GM12892 (cell line): ENCODE results near the gene ZNRF1.

Source experiments
- POLR2A ChIP-seq: IDR thresholded peaks from 2 replicates; pipeline ENCODE4 v1.6.1; 2011; ENCODE audit warnings: low read depth, low read length, control low read depth
- POLR2AphosphoS5 ChIP-seq: IDR thresholded peaks from 2 replicates; pipeline ENCODE4 v1.6.1; 2011; ENCODE audit warnings: low read depth, low read length, control low read depth

DNA sequence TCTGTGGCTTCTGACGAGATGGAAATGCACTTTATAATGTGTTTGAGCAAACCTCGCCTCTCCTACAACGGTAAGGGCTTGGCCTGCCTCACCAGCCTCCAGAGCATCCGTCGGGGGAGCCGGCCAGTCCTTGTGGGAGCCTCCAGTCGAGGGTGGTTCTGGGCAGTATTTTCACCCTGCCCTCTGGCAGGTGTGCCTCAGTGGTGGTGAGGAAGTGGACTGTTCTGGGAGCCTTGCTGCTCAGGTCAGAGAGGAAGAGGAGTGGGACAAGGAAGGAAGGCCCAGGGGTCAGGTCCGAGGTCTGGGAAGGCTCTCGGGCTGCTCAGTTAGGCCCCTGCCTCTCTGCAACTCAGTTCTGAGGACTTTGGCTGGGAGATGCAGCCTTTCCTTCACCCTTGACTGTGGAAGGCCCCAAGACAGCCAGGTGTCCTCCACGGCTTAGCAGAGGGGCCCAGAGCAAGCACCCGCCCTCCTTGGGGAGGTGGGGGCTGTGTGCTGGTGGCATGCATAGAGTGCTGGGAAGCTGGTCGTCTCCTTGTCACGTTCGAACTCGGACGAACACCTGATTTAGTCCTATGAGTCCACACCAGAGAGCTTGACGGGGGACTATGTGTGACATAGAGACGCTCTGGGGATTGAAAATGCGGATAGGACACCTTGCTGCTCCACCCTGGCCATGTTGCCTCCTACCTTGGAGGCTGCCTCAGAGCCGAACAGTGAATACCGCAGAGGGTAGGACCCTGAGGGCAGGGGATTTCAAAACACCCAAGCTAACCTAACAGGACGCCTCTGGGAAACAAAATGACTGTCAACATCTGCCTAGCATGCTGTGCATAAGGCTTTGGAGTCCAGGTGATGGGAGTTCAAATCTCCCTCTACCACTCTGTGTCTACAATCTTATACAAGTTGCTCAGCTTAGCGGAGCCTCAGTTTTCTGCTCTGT is 95.0 kb downstream of the ZNRF1 start:
- TF ChIP-seq POLR2AphosphoS5 (no peak), POLR2A (no peak)
